Astrocyte of the hippocampus (primary cell): ENCODE results near the gene PRPF38A.

Source experiments
- DNase-seq: peaks from one replicate; pipeline ENCODE4 v3.0.0; 2011; ENCODE audit warnings: low read depth, low spot score

The PRPF38A gene

GRCh38 chr1:52460694-52461093 is 56.3 kb downstream of the PRPF38A start:
- no peak for DNase-seq

- no peak for DNase-seq
Measured at GRCh38 chr1:52461821-52462220, 57.4 kb downstream of the PRPF38A start.

- DNase-seq, result no peak
Measured at GRCh38 chr1:52463891-52464290, 59.5 kb downstream of the PRPF38A start.

- no peak for DNase-seq
Measured at GRCh38 chr1:52469108-52469507, 64.7 kb downstream of the PRPF38A start.
